H54 (cell line): ENCODE data around the gene ZMYM1.
A peak's percentile ranks its signal among the peaks of the same experiment; 100 is the strongest.
"Not testable (repeated sequence)": the region's sequence is repeated elsewhere in the genome, so short reads cannot be mapped to it uniquely, and the experiment has no call there.

ENCODE experiments used
- DNase-seq: peaks from one replicate; pipeline ENCODE4 v3.0.0; 2011; ENCODE audit warnings: low spot score, mixed read lengths; ENCODE audit not compliant: insufficient read length
- FAIRE-seq: peaks from 3 replicates; lab custom pipeline; 2011; peaks lifted over from hg19 to GRCh38; lab: Jason Lieb, UNC
- POLR2A ChIP-seq: IDR thresholded peaks from 2 replicates; pipeline ENCODE4 v1.6.1; 2011; ENCODE audit warnings: low read depth, mild to moderate bottlenecking, low read length

ZMYM1 gene

GRCh38 chr1:35053433-35053832 is 25.8 kb upstream of the ZMYM1 start:
- DNase-seq (no peak), FAIRE-seq (no peak)
- no peak for TF ChIP-seq POLR2A

- DNase-seq, FAIRE-seq: not testable (repeated sequence)
These were observed 24.9 kb upstream of the ZMYM1 start for GRCh38 chr1:35054282-35054681.

- DNase-seq, FAIRE-seq: not testable (repeated sequence)
These were observed 20.9 kb upstream of the ZMYM1 start for GRCh38 chr1:35058321-35058720.

- DNase-seq (no peak), FAIRE-seq (no peak)
- TF ChIP-seq POLR2A: no peak
These were observed 20.2 kb upstream of the ZMYM1 start for GRCh38 chr1:35058988-35059387.

- no peak for TF ChIP-seq POLR2A
- DNase-seq: peak; percentile 62
- FAIRE-seq: peak; percentile 90
These were observed 16.5 kb upstream of the ZMYM1 start for GRCh38 chr1:35062518-35063196.

GRCh38 chr1:35064265-35064664 is 14.9 kb upstream of the ZMYM1 start:
- no peak for TF ChIP-seq POLR2A
- DNase-seq (no peak), FAIRE-seq (no peak)

- FAIRE-seq: no peak
These were observed 9.4 kb upstream of the ZMYM1 start for GRCh38 chr1:35069746-35070145.

GRCh38 chr1:35073265-35073811 is 5.8 kb upstream of the ZMYM1 start:
- no peak for DNase-seq
- FAIRE-seq: no peak
- TF ChIP-seq POLR2A: no peak

More at GRCh38 chr1:35069746-35070145, 9.4 kb upstream of the ZMYM1 start:
- no peak for TF ChIP-seq POLR2A
- DNase-seq: no peak

GRCh38 chr1:35076426-35076825 is 2.8 kb upstream of the ZMYM1 start:
- not testable (repeated sequence) for DNase-seq
- peak; percentile 20 for FAIRE-seq

GRCh38 chr1:35080171-35080854 is 1.1 kb downstream of the ZMYM1 start:
- no peak for DNase-seq
- FAIRE-seq: no peak
- no peak for TF ChIP-seq POLR2A

- DNase-seq: no peak
- FAIRE-seq: peak; percentile 30
- TF ChIP-seq POLR2A: no peak
These were observed 6.2 kb downstream of the ZMYM1 start for GRCh38 chr1:35085421-35085820.

- TF ChIP-seq POLR2A: no peak
- FAIRE-seq (no peak), DNase-seq (no peak)
These were observed 18.0 kb downstream of the ZMYM1 start for GRCh38 chr1:35097224-35097623.

GRCh38 chr1:35111106-35111505 is 31.9 kb downstream of the ZMYM1 start:
- FAIRE-seq: peak; percentile 90

GRCh38 chr1:35112668-35113067 is 33.5 kb downstream of the ZMYM1 start:
- TF ChIP-seq POLR2A: no peak
- no peak for DNase-seq
- no peak for FAIRE-seq

More at GRCh38 chr1:35111106-35111505, 31.9 kb downstream of the ZMYM1 start:
- DNase-seq: peak; percentile 48
- no peak for TF ChIP-seq POLR2A
